HL-60 (cell line): Measurements from ENCODE around the gene OR52D1.

Source experiments
- DNase-seq, 2 experiments: peaks; one replicate each; pipeline ENCODE4 v3.0.0-alpha.2; 2010 to 2020; ENCODE audit warnings: low read depth in 1 of 2, low spot score in 1 of 2
- H3K27ac ChIP-seq: fragments of 250-450 bp; sonication (Bioruptor Pico); replicated peaks from 2 replicates; pipeline ENCODE4 v1.5.1; 2020; ENCODE audit warnings: mild to moderate bottlenecking, moderate library complexity
- H3K27me3 ChIP-seq: fragments of 250-450 bp; sonication (Bioruptor Pico); 2 replicates; pipeline ENCODE4 v1.5.1; 2021; ENCODE audit warnings: mild to moderate bottlenecking, moderate library complexity; ENCODE audit not compliant: insufficient read depth, poor library complexity, severe bottlenecking
- H3K4me3 ChIP-seq: replicated peaks from 2 replicates; pipeline ENCODE4 v1.5.1; 2011; ENCODE audit warnings: mild to moderate bottlenecking, control low read depth, low read length; ENCODE audit not compliant: insufficient read depth
- CTCF ChIP-seq: IDR thresholded peaks from one replicate; pipeline ENCODE4 v1.5.1; 2011; ENCODE audit warnings: low read length, control low read depth, inconsistent platforms; ENCODE audit not compliant: insufficient read depth
- GABPA ChIP-seq: IDR thresholded peaks from 2 replicates; pipeline ENCODE4 v1.6.1; 2012; ENCODE audit warnings: low read depth
- POLR2AphosphoS5 ChIP-seq: IDR thresholded peaks from 2 replicates; pipeline ENCODE4 v1.6.1; 2012; ENCODE audit warnings: low read depth
- SPI1 ChIP-seq: IDR thresholded peaks from 2 replicates; pipeline ENCODE4 v1.6.1; 2012; ENCODE audit warnings: low read depth, mild to moderate bottlenecking, borderline replicate concordance
- long read RNA-seq: library from polyadenylated mRNA; unstranded; transcript quantifications from one replicate; pipeline ENCODE4 v2.0.0, GENCODE V29; 2020
- TF ChIP-seq, protein P1 (sequence below): IDR thresholded peaks from 2 replicates; pipeline ENCODE4 v1.6.1; 2012; ENCODE audit warnings: low read depth; ENCODE audit not compliant: insufficient replicate concordance

OR52D1 gene
- long read RNA-seq, result 0 reads

DNA sequence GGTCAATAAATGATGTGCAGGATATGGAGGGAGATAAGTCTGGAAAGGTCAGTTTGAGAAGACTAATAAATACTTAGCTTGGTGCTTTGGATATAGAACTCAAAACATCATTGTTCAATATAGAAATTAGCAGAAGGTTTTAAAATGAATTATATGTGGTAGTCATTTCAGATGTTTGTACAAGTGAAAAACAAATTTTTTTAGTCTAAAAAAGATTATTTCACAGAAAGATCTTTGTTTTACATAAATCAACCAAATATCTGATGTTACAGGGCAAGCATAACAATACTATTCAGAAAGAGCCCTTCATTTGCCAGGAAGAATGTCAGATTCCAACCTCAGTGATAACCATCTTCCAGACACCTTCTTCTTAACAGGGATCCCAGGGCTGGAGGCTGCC, at the start of gene OR52D1:
OR52D1 (plus strand) TSS at position 301 of the 400 bp plus-strand sequence; CDS start at position 323, 22 bp downstream.
- Histone ChIP-seq H3K4me3 (no peak within 1 kb of the TSS), H3K27me3 (no peaks in the 10 kb centered on the region), H3K27ac (no peak within 1 kb of the TSS)
- DNase-seq, result no peak
- no peak for TF ChIP-seq GABPA
- no peak for TF ChIP-seq SPI1
- TF ChIP-seq, protein P1, sequence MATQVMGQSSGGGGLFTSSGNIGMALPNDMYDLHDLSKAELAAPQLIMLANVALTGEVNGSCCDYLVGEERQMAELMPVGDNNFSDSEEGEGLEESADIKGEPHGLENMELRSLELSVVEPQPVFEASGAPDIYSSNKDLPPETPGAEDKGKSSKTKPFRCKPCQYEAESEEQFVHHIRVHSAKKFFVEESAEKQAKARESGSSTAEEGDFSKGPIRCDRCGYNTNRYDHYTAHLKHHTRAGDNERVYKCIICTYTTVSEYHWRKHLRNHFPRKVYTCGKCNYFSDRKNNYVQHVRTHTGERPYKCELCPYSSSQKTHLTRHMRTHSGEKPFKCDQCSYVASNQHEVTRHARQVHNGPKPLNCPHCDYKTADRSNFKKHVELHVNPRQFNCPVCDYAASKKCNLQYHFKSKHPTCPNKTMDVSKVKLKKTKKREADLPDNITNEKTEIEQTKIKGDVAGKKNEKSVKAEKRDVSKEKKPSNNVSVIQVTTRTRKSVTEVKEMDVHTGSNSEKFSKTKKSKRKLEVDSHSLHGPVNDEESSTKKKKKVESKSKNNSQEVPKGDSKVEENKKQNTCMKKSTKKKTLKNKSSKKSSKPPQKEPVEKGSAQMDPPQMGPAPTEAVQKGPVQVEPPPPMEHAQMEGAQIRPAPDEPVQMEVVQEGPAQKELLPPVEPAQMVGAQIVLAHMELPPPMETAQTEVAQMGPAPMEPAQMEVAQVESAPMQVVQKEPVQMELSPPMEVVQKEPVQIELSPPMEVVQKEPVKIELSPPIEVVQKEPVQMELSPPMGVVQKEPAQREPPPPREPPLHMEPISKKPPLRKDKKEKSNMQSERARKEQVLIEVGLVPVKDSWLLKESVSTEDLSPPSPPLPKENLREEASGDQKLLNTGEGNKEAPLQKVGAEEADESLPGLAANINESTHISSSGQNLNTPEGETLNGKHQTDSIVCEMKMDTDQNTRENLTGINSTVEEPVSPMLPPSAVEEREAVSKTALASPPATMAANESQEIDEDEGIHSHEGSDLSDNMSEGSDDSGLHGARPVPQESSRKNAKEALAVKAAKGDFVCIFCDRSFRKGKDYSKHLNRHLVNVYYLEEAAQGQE, result no peak
- TF ChIP-seq CTCF, result no peak
- TF ChIP-seq POLR2AphosphoS5, result no peak

- H3K27ac ChIP-seq, result no peak within 1 kb of the TSS
- H3K4me3 ChIP-seq, result no peak within 1 kb of the TSS
- DNase-seq, result no peak
- H3K27me3 ChIP-seq, result no peaks in the 10 kb centered on the region
- TF ChIP-seq, protein P1, result no peak
- TF ChIP-seq POLR2AphosphoS5, result no peak
- TF ChIP-seq CTCF, result no peak
- TF ChIP-seq GABPA, result no peak
- no peak for TF ChIP-seq SPI1
Measured at GRCh38 chr11:5441414-5441813, 47.1 kb upstream of the OR52D1 start, which contains the start of gene OR51I1. TSS of gene OR51I1 (minus strand) at chr11:5441514. CDS start at chr11:5441514, 0 bp downstream.

DNA sequence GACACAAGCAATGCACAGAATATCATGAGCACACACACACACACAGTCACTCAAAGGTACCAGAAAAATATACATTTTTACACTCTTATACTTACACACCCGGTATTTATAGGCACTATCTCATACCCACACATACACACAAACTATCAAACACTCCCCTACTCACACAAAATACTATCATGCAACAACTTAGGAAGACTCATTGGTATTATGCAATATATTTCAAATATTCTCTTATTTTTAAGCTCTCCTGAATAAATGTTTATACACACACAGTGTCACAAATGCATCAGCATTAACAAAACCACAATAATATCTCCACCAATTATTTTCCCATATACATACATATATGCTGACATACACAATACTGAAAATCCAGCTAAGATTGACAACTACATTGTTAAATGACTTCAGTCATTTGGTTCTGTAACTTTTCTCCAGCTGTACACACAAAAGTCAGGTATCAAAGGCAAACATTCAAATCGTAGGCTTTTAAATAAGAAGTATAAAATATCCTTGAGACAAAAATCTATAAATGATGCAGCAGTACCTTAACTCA, 44.6 kb upstream of the OR52D1 start:
- TF ChIP-seq, protein P1, result no peak
- TF ChIP-seq GABPA (no peak), POLR2AphosphoS5 (no peak), SPI1 (no peak), CTCF (no peak)

More for the DNA sequence above, 44.6 kb upstream of the OR52D1 start:
- no peak overlapping the region for H3K4me3 ChIP-seq
- H3K27me3 ChIP-seq, result no peaks in the 10 kb centered on the region
- H3K27ac ChIP-seq, result no peak overlapping the region
- DNase-seq, result no peak
